Vagina (tissue), 2 donors: ENCODE measurements around the gene PARD3.

ENCODE experiments used
- POLR2A ChIP-seq, 2 donors: fragments of 450-650 bp; IDR thresholded peaks; one replicate each; pipeline ENCODE4 v1.6.1; 2017; ENCODE audit warnings: antibody characterized with exemption in 2 of 2, mild to moderate bottlenecking in 2 of 2, moderate library complexity in 2 of 2
- POLR2AphosphoS5 ChIP-seq, 2 donors: sonication (generic); formaldehyde crosslinking; IDR thresholded peaks; one replicate each; pipeline ENCODE4 v1.9.0; 2017; ENCODE audit warnings: antibody characterized with exemption in 2 of 2, mild to moderate bottlenecking in 2 of 2, low read depth in 1 of 2; ENCODE audit not compliant: insufficient read depth in 1 of 2

GRCh38 chr10:34413756-34414587, 401.1 kb downstream of the PARD3 start:
- no peak for TF ChIP-seq POLR2A (IDR thresholded peaks at IDR 0.05)
- TF ChIP-seq POLR2AphosphoS5 (IDR thresholded peaks at IDR 0.05; ENCODE audit: insufficient read depth in 1 of 2, low read depth in 1 of 2) = no peak
